HG02981 (cell line): ENCODE results near the gene SLC44A4.
"Not testable (repeated sequence)": the region's sequence is repeated elsewhere in the genome, so short reads cannot be mapped to it uniquely, and the experiment has no call there.

Experiments used
- ATAC-seq: cut with Tn5 transposase; IDR thresholded peaks from one replicate; pipeline ENCODE4 v1.9.1; 2021; ENCODE audit warnings: mild to moderate bottlenecking, moderate library complexity; ENCODE audit not compliant: unreplicated experiment

The SLC44A4 gene

GRCh38 chr6:31878726-31879125 is at the start of gene SLC44A4:
TSS of gene SLC44A4 (minus strand) at chr6:31878997. CDS start at chr6:31878980, 17 bp downstream.
- no peak for ATAC-seq

- ATAC-seq: no peak
Observed at GRCh38 chr6:31928672-31928939, 49.8 kb upstream of the SLC44A4 start.

GRCh38 chr6:31927863-31928671 is 49.3 kb upstream of the SLC44A4 start:
- no peak for ATAC-seq

- no peak for ATAC-seq
Observed at GRCh38 chr6:31927242-31927862, 48.6 kb upstream of the SLC44A4 start, which contains the start of gene C2. TSS of gene C2 (plus strand) at chr6:31927717. CDS start at chr6:31927753, 36 bp downstream.

- ATAC-seq: no peak
Observed at GRCh38 chr6:31922942-31923341, 44.1 kb upstream of the SLC44A4 start.

GRCh38 chr6:31920811-31921210 is 42.0 kb upstream of the SLC44A4 start:
- ATAC-seq: no peak

- ATAC-seq: no peak
Observed at GRCh38 chr6:31919624-31920303, 41.0 kb upstream of the SLC44A4 start.

- ATAC-seq: no peak
Observed at GRCh38 chr6:31918069-31918720, 39.4 kb upstream of the SLC44A4 start.

GRCh38 chr6:31915756-31916155 is 37.0 kb upstream of the SLC44A4 start:
- no peak for ATAC-seq

GRCh38 chr6:31915351-31915750 is 36.6 kb upstream of the SLC44A4 start:
- no peak for ATAC-seq

GRCh38 chr6:31911826-31912585 is 33.2 kb upstream of the SLC44A4 start:
- no peak for ATAC-seq

- not testable (repeated sequence) for ATAC-seq
Observed at GRCh38 chr6:31909298-31909697, 30.5 kb upstream of the SLC44A4 start.

GRCh38 chr6:31908791-31909190 is 30.0 kb upstream of the SLC44A4 start:
- peak; percentile 85 for ATAC-seq

- not testable (repeated sequence) for ATAC-seq
Observed at GRCh38 chr6:31908255-31908654, 29.5 kb upstream of the SLC44A4 start.

- ATAC-seq: no peak
Observed at GRCh38 chr6:31907158-31907813, 28.5 kb upstream of the SLC44A4 start.

- ATAC-seq: not testable (repeated sequence)
Observed at GRCh38 chr6:31906727-31907126, 27.9 kb upstream of the SLC44A4 start.

- no peak for ATAC-seq
Observed at GRCh38 chr6:31906122-31906521, 27.3 kb upstream of the SLC44A4 start.

GRCh38 chr6:31905041-31905440 is 26.2 kb upstream of the SLC44A4 start:
- no peak for ATAC-seq

GRCh38 chr6:31903957-31904356 is 25.2 kb upstream of the SLC44A4 start:
- ATAC-seq: no peak
